Stomach (tissue), 4 donors: ENCODE results near the gene CDC25C.

Source experiments
- CTCF ChIP-seq, 7 experiments: fragments of 450-650 bp in 4 of 7; fragments of 200-600 bp in 3 of 7; sonication (generic) in 3 of 7; IDR thresholded peaks; one replicate each; pipeline ENCODE4 v1.5.1; 2016 to 2019; ENCODE audit warnings: antibody characterized with exemption in 7 of 7, control low read depth in 2 of 7, mild to moderate bottlenecking in 1 of 7
- POLR2AphosphoS5 ChIP-seq, 3 donors: sonication (generic); formaldehyde crosslinking; IDR thresholded peaks; one replicate each; pipeline ENCODE4 v1.6.1; 2016; ENCODE audit warnings: antibody characterized with exemption in 3 of 3

GRCh38 chr5:138257583-138257982 is 74.0 kb downstream of the CDC25C start:
- TF ChIP-seq CTCF (IDR thresholded peaks at IDR 0.05) (no peak), POLR2AphosphoS5 (IDR thresholded peaks at IDR 0.05) (no peak)
